K562 (cell line): ENCODE data around the gene SH2D4B.

Experiments
- ATF3 ChIP-seq, 2 experiments: fragments of 450-650 bp in 1 of 2; sonication (generic) in 1 of 2; formaldehyde crosslinking in 1 of 2; IDR thresholded peaks in 1 of 2; conservative IDR thresholded peaks in 1 of 2; 2 replicates each; pipeline versions ENCODE4 v1.6.1 to v1.8.1; 2016 to 2023; ENCODE audit warnings: mild to moderate bottlenecking in 2 of 2, moderate library complexity in 2 of 2, inconsistent platforms in 1 of 2, missing genetic modification reagents in 1 of 2
- CTCF ChIP-seq, 3 experiments: IDR thresholded peaks in 2 of 3; conservative IDR thresholded peaks in 1 of 3; 2 replicates each; pipeline ENCODE4 v1.5.1; 2011 to 2012; ENCODE audit warnings: low read length in 3 of 3, mild to moderate bottlenecking in 3 of 3, control low read depth in 2 of 3, improper control_type of control experiment in 1 of 3, inconsistent platforms in 1 of 3, low read depth in 1 of 3, mixed read lengths in 1 of 3, moderate library complexity in 1 of 3; ENCODE audit not compliant: insufficient read depth in 2 of 3
- GABPA ChIP-seq: fragments of 200-800 bp; sonication (Bioruptor generic); conservative IDR thresholded peaks from 2 replicates; pipeline ENCODE4 v1.6.1; 2016; ENCODE audit warnings: low read depth, missing genetic modification characterization, missing compliant biosample characterization
- POLR2A ChIP-seq: fragments of 450-650 bp; conservative IDR thresholded peaks from 2 replicates; pipeline ENCODE4 v1.6.1; 2016
- RCOR1 ChIP-seq, 2 experiments: IDR thresholded peaks; 2 replicates each; pipeline ENCODE4 v1.6.1; 2012; ENCODE audit warnings: low read depth in 2 of 2, low read length in 2 of 2, borderline replicate concordance in 1 of 2, improper control_type of control experiment in 1 of 2
- SMAD4 ChIP-seq: fragments of 250-450 bp; sonication (Bioruptor Pico); conservative IDR thresholded peaks from 2 replicates; pipeline ENCODE4 v1.8.0; 2021; ENCODE audit warnings: inconsistent platforms, mild to moderate bottlenecking, moderate library complexity
- TAF1 ChIP-seq: IDR thresholded peaks from 2 replicates; pipeline ENCODE4 v1.6.1; 2011; ENCODE audit warnings: mild to moderate bottlenecking, low read length, moderate library complexity; ENCODE audit not compliant: insufficient read depth, control insufficient read depth, severe bottlenecking; ENCODE audit errors: extremely low read depth
- TCF7L2 ChIP-seq: fragments of 150-350 bp; IDR thresholded peaks from 2 replicates; pipeline ENCODE4 v1.6.1; 2016; ENCODE audit warnings: low read depth, mild to moderate bottlenecking, low read length, moderate library complexity
- ZBTB26 ChIP-seq: fragments of 450-650 bp; formaldehyde crosslinking; IDR thresholded peaks from 2 replicates; pipeline ENCODE4 v1.4.0; 2022; ENCODE audit warnings: missing genetic modification characterization
- ZBTB33 ChIP-seq: sonication (generic); formaldehyde crosslinking; IDR thresholded peaks from 2 replicates; pipeline ENCODE4 v1.8.1; 2023; ENCODE audit warnings: mild to moderate bottlenecking, missing genetic modification reagents
- ZBTB49 ChIP-seq: sonication (generic); formaldehyde crosslinking; IDR thresholded peaks from 2 replicates; pipeline ENCODE4 v1.8.0; 2022; ENCODE audit warnings: missing genetic modification reagents, mild to moderate bottlenecking, borderline replicate concordance
- ZNF384 ChIP-seq: IDR thresholded peaks from 2 replicates; pipeline ENCODE4 v1.6.1; 2012; ENCODE audit warnings: low read depth, low read length, improper control_type of control experiment
- ZNF407 ChIP-seq: fragments of 450-650 bp; IDR thresholded peaks from 2 replicates; pipeline ENCODE4 v1.6.1; 2016; ENCODE audit warnings: low read depth
- ZNF431 ChIP-seq: sonication (generic); formaldehyde crosslinking; IDR thresholded peaks from 2 replicates; pipeline ENCODE4 v1.8.0; 2022; ENCODE audit warnings: mild to moderate bottlenecking, missing genetic modification reagents

- TF ChIP-seq TCF7L2: no peak
- no peak for TF ChIP-seq TAF1
- no peak for TF ChIP-seq SMAD4 (CRISPR knock-in tag)
- TF ChIP-seq ZBTB26 (CRISPR knock-in tag): no peak
- no peak for TF ChIP-seq CTCF (IDR thresholded peaks at IDR 0.05 in 2 of 3, conservative IDR thresholded peaks at IDR 0.05 in 1 of 3; ENCODE audit: insufficient read depth in 2 of 3, low read depth in 1 of 3, low read length in 3 of 3)
- no peak for TF ChIP-seq ATF3 (IDR thresholded peaks at IDR 0.05)
- TF ChIP-seq ATF3 (CRISPR knock-in tag; conservative IDR thresholded peaks at IDR 0.05): no peak
- TF ChIP-seq POLR2A: no peak
- no peak for TF ChIP-seq ZBTB49
- no peak for TF ChIP-seq ZBTB33 (CRISPR knock-in tag)
- no peak for TF ChIP-seq ZNF384
- TF ChIP-seq GABPA (tag): no peak
- no peak for TF ChIP-seq ZNF431 (CRISPR knock-in tag)
- TF ChIP-seq ZNF407: no peak
- TF ChIP-seq RCOR1 (IDR thresholded peaks at IDR 0.05; ENCODE audit: borderline replicate concordance in 1 of 2, low read depth in 2 of 2, low read length in 2 of 2): no peak
These were observed 8.8 kb upstream of the SH2D4B start for GRCh38 chr10:80528901-80529300.
